ENCODE measurements around the gene POLR2E. TPM values are rescaled to one million over a fixed set of nuclear protein-coding genes. Genes with fewer than 3 reads are reported as not detected.

Gene POLR2E
- polyA plus RNA-seq (2012; ENCODE audit: insufficient read length, low read depth), result 531 TPM

DNA sequence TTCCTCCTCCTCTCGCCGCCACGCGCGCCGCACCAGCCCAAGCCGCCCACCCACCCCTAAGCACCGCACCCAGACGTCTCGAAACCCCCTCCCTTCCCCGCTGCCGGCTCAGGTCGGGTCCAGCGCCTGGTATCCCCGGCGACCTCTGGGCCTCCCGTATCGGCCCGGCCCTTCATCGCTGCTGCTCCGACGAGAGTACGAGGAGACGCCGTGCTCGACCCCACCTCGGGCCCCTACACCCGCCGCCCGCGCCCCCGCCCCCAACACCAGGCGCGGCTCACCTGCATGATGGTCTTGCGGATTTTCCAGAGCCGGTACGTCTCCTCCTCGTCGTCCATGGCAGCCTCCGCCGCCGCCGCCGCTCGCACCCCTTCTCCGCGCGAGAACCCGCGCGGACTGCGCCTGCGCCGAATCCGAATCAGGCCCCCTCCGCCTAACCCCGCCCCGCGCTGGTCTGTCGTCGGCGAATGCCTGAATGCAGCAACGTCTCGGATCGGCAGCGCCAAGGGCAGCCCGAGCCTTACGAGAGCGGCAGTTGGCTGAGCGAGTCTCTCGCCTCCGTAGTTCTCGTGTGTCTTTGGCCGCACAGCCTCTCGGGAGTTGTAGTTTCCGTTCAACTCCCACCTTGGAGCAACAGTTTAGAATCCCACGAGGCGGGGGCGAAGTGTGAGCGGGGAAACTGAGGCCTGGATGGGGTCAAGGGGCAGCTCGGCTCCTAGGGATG is at the start of gene POLR2E:
POLR2E (minus strand) TSS at position 398 of the 724 bp plus-strand sequence; CDS start at position 338, 60 bp downstream.
- TF ChIP-seq SIN3A (IDR thresholded peaks at IDR 0.05; ENCODE audit: borderline replicate concordance, insufficient read depth, low read length) (no peak), POLR2AphosphoS5 (IDR thresholded peaks at IDR 0.05; ENCODE audit: low read depth, low read length) (peak; percentile 84), FOXP2 (optimal IDR thresholded peaks at IDR 0.05; ENCODE audit: borderline replicate concordance, extremely low read depth, extremely low read length, insufficient read depth) (peak; percentile 89), TAF1 (IDR thresholded peaks at IDR 0.05; ENCODE audit: borderline replicate concordance, insufficient read depth, low read length) (peak; percentile 27; the same call in 1 of the 2 replicates)
- TF ChIP-seq, protein P1, sequence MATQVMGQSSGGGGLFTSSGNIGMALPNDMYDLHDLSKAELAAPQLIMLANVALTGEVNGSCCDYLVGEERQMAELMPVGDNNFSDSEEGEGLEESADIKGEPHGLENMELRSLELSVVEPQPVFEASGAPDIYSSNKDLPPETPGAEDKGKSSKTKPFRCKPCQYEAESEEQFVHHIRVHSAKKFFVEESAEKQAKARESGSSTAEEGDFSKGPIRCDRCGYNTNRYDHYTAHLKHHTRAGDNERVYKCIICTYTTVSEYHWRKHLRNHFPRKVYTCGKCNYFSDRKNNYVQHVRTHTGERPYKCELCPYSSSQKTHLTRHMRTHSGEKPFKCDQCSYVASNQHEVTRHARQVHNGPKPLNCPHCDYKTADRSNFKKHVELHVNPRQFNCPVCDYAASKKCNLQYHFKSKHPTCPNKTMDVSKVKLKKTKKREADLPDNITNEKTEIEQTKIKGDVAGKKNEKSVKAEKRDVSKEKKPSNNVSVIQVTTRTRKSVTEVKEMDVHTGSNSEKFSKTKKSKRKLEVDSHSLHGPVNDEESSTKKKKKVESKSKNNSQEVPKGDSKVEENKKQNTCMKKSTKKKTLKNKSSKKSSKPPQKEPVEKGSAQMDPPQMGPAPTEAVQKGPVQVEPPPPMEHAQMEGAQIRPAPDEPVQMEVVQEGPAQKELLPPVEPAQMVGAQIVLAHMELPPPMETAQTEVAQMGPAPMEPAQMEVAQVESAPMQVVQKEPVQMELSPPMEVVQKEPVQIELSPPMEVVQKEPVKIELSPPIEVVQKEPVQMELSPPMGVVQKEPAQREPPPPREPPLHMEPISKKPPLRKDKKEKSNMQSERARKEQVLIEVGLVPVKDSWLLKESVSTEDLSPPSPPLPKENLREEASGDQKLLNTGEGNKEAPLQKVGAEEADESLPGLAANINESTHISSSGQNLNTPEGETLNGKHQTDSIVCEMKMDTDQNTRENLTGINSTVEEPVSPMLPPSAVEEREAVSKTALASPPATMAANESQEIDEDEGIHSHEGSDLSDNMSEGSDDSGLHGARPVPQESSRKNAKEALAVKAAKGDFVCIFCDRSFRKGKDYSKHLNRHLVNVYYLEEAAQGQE (IDR thresholded peaks at IDR 0.05; ENCODE audit: insufficient read depth in 1 of 2, low read depth in 2 of 2, low read length in 2 of 2), result no peak

DNA sequence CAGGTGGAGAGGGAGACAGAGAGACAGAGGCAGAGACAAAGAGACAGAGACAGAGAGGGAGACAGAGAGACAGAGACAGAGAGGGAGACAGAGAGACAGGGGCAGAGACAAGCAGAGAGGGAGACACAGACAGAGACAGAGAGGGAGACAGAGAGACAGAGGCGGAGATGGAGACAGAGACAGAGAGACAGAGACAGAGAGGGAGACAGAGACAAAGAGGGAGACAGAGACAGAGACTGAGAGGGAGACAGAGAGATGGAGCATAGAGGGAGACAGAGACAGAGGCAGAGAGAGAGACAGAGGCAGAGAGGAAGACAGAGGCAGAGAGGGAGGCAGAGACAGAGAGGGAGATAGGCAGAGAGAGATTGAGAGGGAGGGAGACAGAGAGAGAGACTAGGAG is 49.6 kb upstream of the POLR2E start:
- TF ChIP-seq POLR2AphosphoS5 (IDR thresholded peaks at IDR 0.05; ENCODE audit: low read depth, low read length) (no peak), SIN3A (IDR thresholded peaks at IDR 0.05; ENCODE audit: borderline replicate concordance, insufficient read depth, low read length) (no peak), FOXP2 (optimal IDR thresholded peaks at IDR 0.05; ENCODE audit: borderline replicate concordance, extremely low read depth, extremely low read length, insufficient read depth) (no peak), TAF1 (IDR thresholded peaks at IDR 0.05; ENCODE audit: borderline replicate concordance, insufficient read depth, low read length) (no peak)
- TF ChIP-seq, protein P1 (IDR thresholded peaks at IDR 0.05; ENCODE audit: insufficient read depth in 1 of 2, low read depth in 2 of 2, low read length in 2 of 2), result no peak

DNA sequence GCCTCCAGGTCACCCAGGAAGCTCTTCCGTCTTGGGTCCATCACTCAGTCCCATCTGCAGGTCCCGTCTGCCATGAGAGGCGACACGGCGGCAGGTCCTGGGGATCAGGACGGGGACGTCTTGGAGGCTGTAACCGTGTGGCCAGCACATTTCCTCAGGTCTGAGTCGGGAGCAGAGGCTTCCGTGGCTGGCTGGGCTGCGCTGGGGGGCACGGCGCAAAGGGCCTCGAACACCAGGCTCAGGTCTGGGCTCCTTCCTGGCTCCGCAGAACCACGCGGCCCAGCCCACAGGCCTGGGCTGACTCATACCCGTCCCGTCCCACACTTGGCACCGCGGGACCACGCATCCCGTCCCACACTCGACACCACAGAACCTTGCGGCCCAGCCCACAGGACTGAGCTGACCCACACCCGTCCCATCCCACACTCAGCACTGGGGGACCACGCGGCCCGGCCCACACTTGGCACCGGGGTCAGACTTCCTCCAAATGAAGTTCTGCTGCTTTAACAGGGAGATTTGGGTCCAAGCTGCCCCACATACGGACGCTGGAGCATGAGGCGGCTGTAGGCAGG is 48.7 kb upstream of the POLR2E start:
- TF ChIP-seq POLR2AphosphoS5 (IDR thresholded peaks at IDR 0.05; ENCODE audit: low read depth, low read length), result no peak
- TF ChIP-seq, protein P1 (IDR thresholded peaks at IDR 0.05; ENCODE audit: insufficient read depth in 1 of 2, low read depth in 2 of 2, low read length in 2 of 2), result no peak
- no peak for TF ChIP-seq FOXP2 (optimal IDR thresholded peaks at IDR 0.05; ENCODE audit: borderline replicate concordance, extremely low read depth, extremely low read length, insufficient read depth)
- TF ChIP-seq SIN3A (IDR thresholded peaks at IDR 0.05; ENCODE audit: borderline replicate concordance, insufficient read depth, low read length), result no peak
- TF ChIP-seq TAF1 (IDR thresholded peaks at IDR 0.05; ENCODE audit: borderline replicate concordance, insufficient read depth, low read length), result no peak

DNA sequence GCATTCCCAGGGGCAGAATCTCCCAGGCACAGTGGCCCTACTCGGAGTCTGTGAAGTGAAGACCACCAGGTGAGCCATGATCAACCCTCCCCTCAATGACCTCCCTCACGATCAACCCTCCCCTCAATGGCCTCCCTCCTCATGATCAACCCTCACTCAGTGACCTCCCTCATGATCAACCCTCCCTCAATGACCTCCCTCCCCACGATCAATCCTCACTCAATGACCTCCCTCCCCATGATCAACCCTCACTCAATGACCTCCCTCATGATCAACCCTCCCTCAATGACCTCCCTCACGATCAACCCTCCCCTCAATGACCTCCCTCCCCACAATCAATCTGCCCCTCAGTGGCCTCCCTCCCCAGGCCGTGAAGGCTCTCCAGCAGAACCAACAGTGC is 46.8 kb upstream of the POLR2E start:
- TF ChIP-seq POLR2AphosphoS5 (IDR thresholded peaks at IDR 0.05; ENCODE audit: low read depth, low read length) (no peak), FOXP2 (optimal IDR thresholded peaks at IDR 0.05; ENCODE audit: borderline replicate concordance, extremely low read depth, extremely low read length, insufficient read depth) (no peak), TAF1 (IDR thresholded peaks at IDR 0.05; ENCODE audit: borderline replicate concordance, insufficient read depth, low read length) (no peak), SIN3A (IDR thresholded peaks at IDR 0.05; ENCODE audit: borderline replicate concordance, insufficient read depth, low read length) (no peak)
- TF ChIP-seq, protein P1 (IDR thresholded peaks at IDR 0.05; ENCODE audit: insufficient read depth in 1 of 2, low read depth in 2 of 2, low read length in 2 of 2), result no peak
